Caco-2 (cell line): ENCODE results near the gene SAMD15. TPM values are rescaled to one million over a fixed set of nuclear protein-coding genes. Genes with fewer than 3 reads are reported as not detected.

ENCODE experiments used
- BruUV-seq: library from RNA; stranded (reverse); fragments of 400-500 nt; replicated peaks from 2 replicates; lab custom pipeline; 2021; lab: Mats Ljungman, UMichigan
- CTCF ChIA-PET: fragments of 300-600 bp; sonication (Branson Sonifier 250); formaldehyde crosslinking; loops from one replicate; lab custom pipeline; 2022; ENCODE audit warnings: antibody characterized with exemption; lab: Charles Lee
- POLR2A ChIA-PET: fragments of 300-600 bp; sonication (Branson Sonifier 250); formaldehyde crosslinking; loops from one replicate; lab custom pipeline; 2022; ENCODE audit warnings: antibody characterized with exemption; lab: Charles Lee
- DNase-seq, 2 experiments: peaks; one replicate each; pipeline versions ENCODE4 v3.0.0 to v3.0.0-alpha.2; 2020 to 2022
- H3K27me3 ChIP-seq: replicated peaks from 2 replicates; pipeline ENCODE4 v1.6.0; 2011; ENCODE audit warnings: low read length; ENCODE audit not compliant: control insufficient read depth, insufficient read depth
- H3K36me3 ChIP-seq: 2 replicates; pipeline ENCODE4 v1.5.1; 2011; ENCODE audit warnings: low read length; ENCODE audit not compliant: control insufficient read depth, insufficient read depth
- H3K4me1 ChIP-seq: fragments of 250-450 bp; sonication (Bioruptor Pico); 2 replicates; pipeline ENCODE4 v1.5.1; 2020; ENCODE audit warnings: mild to moderate bottlenecking
- H3K4me3 ChIP-seq: 2 replicates; pipeline ENCODE4 v1.5.1; 2011; ENCODE audit warnings: low read depth, mild to moderate bottlenecking, control low read depth, low read length
- H3K9me3 ChIP-seq: fragments of 250-450 bp; sonication (Bioruptor Pico); 2 replicates; pipeline ENCODE4 v1.5.1; 2020; ENCODE audit warnings: mild to moderate bottlenecking, moderate library complexity
- H3K27ac Mint-ChIP-seq: one replicate; pipeline ENCODE4 v1.8.0; 2022; ENCODE audit warnings: mixed read lengths; ENCODE audit not compliant: unreplicated experiment
- H3K27me3 Mint-ChIP-seq: one replicate; pipeline ENCODE4 v1.8.0; 2022; ENCODE audit warnings: mixed read lengths; ENCODE audit not compliant: insufficient read depth, unreplicated experiment
- H3K36me3 Mint-ChIP-seq: one replicate; pipeline ENCODE4 v1.8.0; 2022; ENCODE audit warnings: mild to moderate bottlenecking, mixed read lengths; ENCODE audit not compliant: insufficient read depth, unreplicated experiment
- H3K4me1 Mint-ChIP-seq: one replicate; pipeline ENCODE4 v1.8.0; 2022; ENCODE audit warnings: low read depth, mixed read lengths; ENCODE audit not compliant: unreplicated experiment
- H3K4me3 Mint-ChIP-seq: one replicate; pipeline ENCODE4 v1.8.0; 2022; ENCODE audit warnings: mild to moderate bottlenecking, moderate library complexity, mixed read lengths; ENCODE audit not compliant: unreplicated experiment
- H3K9me3 Mint-ChIP-seq: one replicate; pipeline ENCODE4 v1.8.0; 2022; ENCODE audit warnings: mixed read lengths; ENCODE audit not compliant: unreplicated experiment
- intact Hi-C: fragments of 100-400 bp; cut with micrococcal nuclease; formaldehyde crosslinking; loops from one replicate; pipeline ENCODE4 v1.10.0; 2022; ENCODE audit not compliant: unreplicated experiment
- total RNA-seq: library from RNA; stranded (reverse); gene quantifications from 2 replicates; pipeline ENCODE4 v1.2.3, GENCODE V29; 2022
- TF ChIP-seq, protein P1 (sequence below), 2 experiments: fragments of 200-600 bp in 1 of 2; IDR thresholded peaks; 1 replicate in 1 of 2; 2 replicates in 1 of 2; pipeline versions ENCODE4 v1.5.1 to v1.8.0; 2011 to 2022; ENCODE audit warnings: antibody characterized with exemption in 1 of 2, control low read depth in 1 of 2, inconsistent platforms in 1 of 2, low read depth in 1 of 2, low read length in 1 of 2, mild to moderate bottlenecking in 1 of 2, moderate library complexity in 1 of 2; ENCODE audit not compliant: insufficient read depth in 1 of 2, severe bottlenecking in 1 of 2, unreplicated experiment in 1 of 2

Gene SAMD15
- total RNA-seq, 1 experiment from 2014 or later = 0.82 TPM

DNA sequence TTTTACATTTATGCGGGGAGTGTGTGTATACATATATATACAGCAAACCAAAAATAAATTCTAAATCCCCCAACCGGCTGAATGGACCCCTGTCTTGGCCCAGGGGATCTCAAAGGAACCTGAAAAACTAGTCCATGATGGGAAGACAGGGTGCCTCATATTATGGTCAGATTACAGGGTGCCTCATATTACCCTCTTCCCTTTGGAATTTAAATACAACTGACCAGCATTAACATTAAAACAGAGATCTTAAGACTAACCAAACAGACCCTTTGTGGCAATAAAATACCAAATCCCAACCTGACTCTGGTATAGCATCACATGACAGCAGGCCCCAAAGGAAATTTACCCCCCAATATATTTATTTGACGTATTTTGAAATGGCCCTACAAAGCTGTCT is 39.3 kb upstream of the SAMD15 start:
- Mint-ChIP-seq H3K4me3 (no peak overlapping the region), H3K27me3 (no peaks in the 10 kb centered on the region), H3K36me3 (no peaks in the 10 kb centered on the region), H3K9me3 (no peaks in the 10 kb centered on the region), H3K27ac (no peak overlapping the region), H3K4me1 (peaks cover 7% of the 10 kb centered on the region)
- TF ChIP-seq, protein P1, sequence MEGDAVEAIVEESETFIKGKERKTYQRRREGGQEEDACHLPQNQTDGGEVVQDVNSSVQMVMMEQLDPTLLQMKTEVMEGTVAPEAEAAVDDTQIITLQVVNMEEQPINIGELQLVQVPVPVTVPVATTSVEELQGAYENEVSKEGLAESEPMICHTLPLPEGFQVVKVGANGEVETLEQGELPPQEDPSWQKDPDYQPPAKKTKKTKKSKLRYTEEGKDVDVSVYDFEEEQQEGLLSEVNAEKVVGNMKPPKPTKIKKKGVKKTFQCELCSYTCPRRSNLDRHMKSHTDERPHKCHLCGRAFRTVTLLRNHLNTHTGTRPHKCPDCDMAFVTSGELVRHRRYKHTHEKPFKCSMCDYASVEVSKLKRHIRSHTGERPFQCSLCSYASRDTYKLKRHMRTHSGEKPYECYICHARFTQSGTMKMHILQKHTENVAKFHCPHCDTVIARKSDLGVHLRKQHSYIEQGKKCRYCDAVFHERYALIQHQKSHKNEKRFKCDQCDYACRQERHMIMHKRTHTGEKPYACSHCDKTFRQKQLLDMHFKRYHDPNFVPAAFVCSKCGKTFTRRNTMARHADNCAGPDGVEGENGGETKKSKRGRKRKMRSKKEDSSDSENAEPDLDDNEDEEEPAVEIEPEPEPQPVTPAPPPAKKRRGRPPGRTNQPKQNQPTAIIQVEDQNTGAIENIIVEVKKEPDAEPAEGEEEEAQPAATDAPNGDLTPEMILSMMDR (IDR thresholded peaks at IDR 0.05; ENCODE audit: insufficient read depth in 1 of 2, low read depth in 1 of 2, low read length in 1 of 2, severe bottlenecking in 1 of 2, unreplicated experiment in 1 of 2) = no peak
- ChIA-PET POLR2A (no interaction called here), CTCF (no interaction called here)
- BruUV-seq = no TSS peak
- H3K27me3 ChIP-seq = no peaks in the 10 kb centered on the region
- H3K4me3 ChIP-seq = no peak overlapping the region
- H3K9me3 ChIP-seq = 0 out of 2 replicates have a peak, but pooled peaks cover 2% of the 10 kb centered on the region
- peaks cover 5% of the 10 kb centered on the region for H3K4me1 ChIP-seq
- intact Hi-C loops = no loop called here
- no peak for DNase-seq
- H3K36me3 ChIP-seq = no peaks in the 10 kb centered on the region

DNA sequence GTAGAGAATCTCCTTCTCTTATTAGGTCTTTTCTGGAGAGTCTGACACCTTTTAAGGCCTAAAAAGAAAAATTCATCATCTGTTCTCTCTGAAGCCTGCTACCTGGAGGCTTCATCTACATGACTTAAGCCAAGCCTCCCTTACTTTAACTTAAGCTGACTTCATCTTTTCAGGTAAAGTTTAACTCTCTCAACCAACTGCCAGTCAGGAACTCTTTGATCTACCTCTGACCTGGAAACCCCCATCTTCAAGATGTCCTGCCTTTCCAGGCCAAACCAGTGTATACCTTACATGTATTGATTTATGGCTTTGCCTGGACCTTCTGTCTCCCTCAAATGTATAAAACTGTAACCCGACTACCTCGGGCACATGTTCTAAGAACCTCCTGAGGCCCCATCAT is 38.9 kb upstream of the SAMD15 start:
- POLR2A ChIA-PET = no interaction called here
- Mint-ChIP-seq H3K4me3 (no peak overlapping the region), H3K27me3 (no peaks in the 10 kb centered on the region), H3K36me3 (no peaks in the 10 kb centered on the region), H3K27ac (peak overlapping the region; percentile 32), H3K9me3 (no peaks in the 10 kb centered on the region), H3K4me1 (peaks cover 7% of the 10 kb centered on the region)
- DNase-seq = no peak
- CTCF ChIA-PET = no interaction called here
- Histone ChIP-seq H3K9me3 (0 out of 2 replicates have a peak, but pooled peaks cover 2% of the 10 kb centered on the region), H3K36me3 (no peaks in the 10 kb centered on the region), H3K4me3 (no peak overlapping the region), H3K4me1 (peaks cover 5% of the 10 kb centered on the region), H3K27me3 (no peaks in the 10 kb centered on the region)
- no TSS peak for BruUV-seq
- TF ChIP-seq, protein P1 (IDR thresholded peaks at IDR 0.05; ENCODE audit: insufficient read depth in 1 of 2, low read depth in 1 of 2, low read length in 1 of 2, severe bottlenecking in 1 of 2, unreplicated experiment in 1 of 2) = no peak
- intact Hi-C loops = no loop called here

DNA sequence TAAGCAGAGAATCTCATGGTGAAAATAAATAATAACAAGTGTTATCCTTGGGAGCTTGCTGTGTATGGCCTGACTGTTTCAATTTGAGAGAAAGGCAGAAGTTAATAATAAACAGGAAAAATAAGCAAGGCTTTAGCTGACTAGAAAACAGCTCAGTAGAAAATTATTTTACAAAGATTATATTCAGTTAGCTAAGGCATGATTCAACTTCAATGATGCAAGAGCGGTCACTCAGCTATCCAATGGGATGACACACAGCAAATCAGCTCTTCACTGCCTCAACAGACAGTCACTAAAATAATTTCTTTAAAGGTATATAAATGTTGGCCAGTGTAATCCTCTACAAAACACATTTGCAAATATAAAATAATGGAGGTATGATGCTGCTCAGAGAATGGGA is 37.8 kb upstream of the SAMD15 start:
- BruUV-seq = no TSS peak
- Histone ChIP-seq H3K4me3 (no peak overlapping the region), H3K4me1 (peaks cover 5% of the 10 kb centered on the region), H3K27me3 (no peaks in the 10 kb centered on the region), H3K36me3 (no peaks in the 10 kb centered on the region), H3K9me3 (0 out of 2 replicates have a peak, but pooled peaks cover 2% of the 10 kb centered on the region)
- Mint-ChIP-seq H3K4me1 (peaks cover 7% of the 10 kb centered on the region), H3K27ac (no peak overlapping the region), H3K9me3 (no peaks in the 10 kb centered on the region), H3K27me3 (no peaks in the 10 kb centered on the region), H3K36me3 (no peaks in the 10 kb centered on the region), H3K4me3 (no peak overlapping the region)
- TF ChIP-seq, protein P1 (IDR thresholded peaks at IDR 0.05; ENCODE audit: insufficient read depth in 1 of 2, low read depth in 1 of 2, low read length in 1 of 2, severe bottlenecking in 1 of 2, unreplicated experiment in 1 of 2) = no peak
- intact Hi-C loops = no loop called here
- POLR2A ChIA-PET = interaction anchor here (0.6 kb wide), 1 partner anchor 23 kb away, joined by 3 read pairs; no protein-coding TSS in a partner anchor
- CTCF ChIA-PET = no interaction called here
- DNase-seq = no peak
